ENCODE measurements around the gene RAET1L.
"Not testable (repeated sequence)": the region's sequence is repeated elsewhere in the genome, so short reads cannot be mapped to it uniquely, and the experiment has no call there.

Gene RAET1L, protein sequence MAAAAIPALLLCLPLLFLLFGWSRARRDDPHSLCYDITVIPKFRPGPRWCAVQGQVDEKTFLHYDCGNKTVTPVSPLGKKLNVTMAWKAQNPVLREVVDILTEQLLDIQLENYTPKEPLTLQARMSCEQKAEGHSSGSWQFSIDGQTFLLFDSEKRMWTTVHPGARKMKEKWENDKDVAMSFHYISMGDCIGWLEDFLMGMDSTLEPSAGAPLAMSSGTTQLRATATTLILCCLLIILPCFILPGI

GRCh38 chr6:150025201-150025917 is at the start of gene RAET1L:
Gene RAET1L (minus strand): TSS chr6:150025532. CDS start chr6:150025471, 61 bp downstream.
- no peak for DNase-seq (ENCODE audit: low spot score)

GRCh38 chr6:150075034-150075421 is 49.7 kb upstream of the RAET1L start:
- no peak for DNase-seq (ENCODE audit: low spot score)

GRCh38 chr6:150074396-150075033 is 49.2 kb upstream of the RAET1L start:
- DNase-seq (ENCODE audit: low spot score): not testable (repeated sequence)

- peak; percentile 45 for DNase-seq (ENCODE audit: low spot score)
These were observed 46.9 kb upstream of the RAET1L start for GRCh38 chr6:150072201-150072600.

GRCh38 chr6:150070236-150070818 is 45.0 kb upstream of the RAET1L start:
- DNase-seq (ENCODE audit: low spot score): no peak

DNA sequence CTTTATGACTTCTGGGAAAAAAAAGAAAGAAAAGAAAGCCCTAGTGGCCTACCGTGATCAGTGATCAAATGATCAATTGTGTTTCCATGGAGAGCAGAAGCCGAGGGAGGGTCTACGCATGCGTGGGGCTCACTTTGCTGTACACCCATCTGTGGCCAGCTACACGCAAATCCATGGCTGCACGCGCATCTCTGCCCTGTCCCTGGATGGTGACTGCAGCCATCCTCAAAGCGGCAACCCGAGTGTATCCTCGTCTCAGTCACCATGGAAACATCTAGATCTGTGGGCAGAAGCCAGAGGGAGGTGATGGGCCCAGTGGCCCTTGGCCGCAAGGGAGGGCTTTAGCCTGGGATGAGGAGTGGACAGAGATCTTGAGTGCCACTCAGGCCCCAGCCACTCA is 44.4 kb upstream of the RAET1L start:
- no peak for DNase-seq (ENCODE audit: low spot score)

GRCh38 chr6:150068720-150069648 is 43.7 kb upstream of the RAET1L start, which contains the start of gene ULBP3:
Gene ULBP3 (minus strand): TSS chr6:150069121. CDS start chr6:150069066, 55 bp downstream.
- peak; percentile 69 for DNase-seq (ENCODE audit: low spot score)

DNA sequence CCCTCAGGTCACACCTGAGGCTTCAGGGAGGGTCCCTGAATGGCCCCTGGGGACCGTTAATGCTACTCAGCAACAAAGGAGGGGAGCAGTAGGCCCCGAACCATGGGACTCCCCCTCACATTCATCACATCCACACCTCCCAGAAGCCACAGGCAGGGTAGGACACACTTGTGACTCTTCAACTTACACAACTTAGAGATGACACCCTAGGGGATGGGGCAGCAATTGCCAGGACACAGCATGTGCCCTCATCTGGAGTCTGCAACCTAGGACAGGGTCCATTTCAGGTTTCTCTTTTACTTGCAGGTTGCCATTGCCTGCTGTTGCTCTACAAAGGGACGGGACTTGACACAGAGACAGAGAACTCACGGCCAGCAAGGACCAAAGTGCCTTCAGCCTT is 42.8 kb upstream of the RAET1L start:
- DNase-seq (ENCODE audit: low spot score): no peak

- DNase-seq (ENCODE audit: low spot score): no peak
These were observed 39.8 kb upstream of the RAET1L start for GRCh38 chr6:150065083-150065482.

- no peak for DNase-seq (ENCODE audit: low spot score)
These were observed 38.3 kb upstream of the RAET1L start for GRCh38 chr6:150063640-150064039.

- DNase-seq (ENCODE audit: low spot score): not testable (repeated sequence)
These were observed 34.6 kb upstream of the RAET1L start for GRCh38 chr6:150059973-150060372.

DNA sequence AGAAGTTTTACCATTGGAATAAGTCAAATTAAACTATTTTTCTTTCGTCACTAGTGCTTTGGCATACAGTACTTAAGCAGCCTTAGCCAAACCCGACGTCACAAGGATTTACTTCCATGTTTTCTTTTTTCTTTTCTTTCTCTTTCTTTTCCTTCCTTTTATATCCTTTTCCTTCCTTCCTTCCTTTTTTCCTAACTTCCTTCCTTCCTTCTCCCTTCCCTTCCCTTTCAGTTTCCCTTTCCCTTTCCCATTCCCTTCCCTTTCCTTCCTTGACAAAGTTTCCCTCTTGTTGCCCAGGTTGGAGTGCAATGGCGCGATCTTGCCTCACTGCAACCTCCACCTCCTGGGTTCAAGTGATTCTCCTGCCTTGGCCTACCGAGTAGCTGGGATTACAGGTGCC is 33.7 kb upstream of the RAET1L start:
- no peak for DNase-seq (ENCODE audit: low spot score)

GRCh38 chr6:150058231-150058792 is 33.0 kb upstream of the RAET1L start:
- no peak for DNase-seq (ENCODE audit: low spot score)

DNA sequence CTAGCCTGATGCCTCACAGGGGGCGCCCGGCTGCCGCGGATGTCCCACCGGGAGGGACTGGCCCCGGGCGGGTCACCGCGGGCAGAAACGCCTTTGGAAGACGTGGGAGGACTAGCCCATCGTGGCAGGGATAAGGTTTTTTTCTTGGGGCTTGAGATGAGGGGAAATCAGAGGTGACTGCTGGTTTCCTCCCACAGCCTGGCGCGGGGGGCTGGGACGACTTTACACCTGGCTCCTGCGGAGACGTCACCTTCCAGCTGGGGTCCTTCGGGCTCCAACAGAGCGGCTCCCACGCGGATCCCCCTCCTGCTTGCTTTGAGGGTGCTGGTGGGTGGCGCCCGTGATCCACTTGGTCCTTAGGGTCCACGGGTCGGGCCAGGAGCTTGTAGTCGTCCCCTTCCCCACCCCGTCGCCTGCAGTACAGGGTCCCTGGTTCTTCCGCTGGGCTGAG is 32.2 kb upstream of the RAET1L start:
- no peak for DNase-seq (ENCODE audit: low spot score)

- no peak for DNase-seq (ENCODE audit: low spot score)
These were observed 31.6 kb upstream of the RAET1L start for GRCh38 chr6:150056916-150057315.

- DNase-seq (ENCODE audit: low spot score): no peak
These were observed 30.8 kb upstream of the RAET1L start for GRCh38 chr6:150056156-150056555.

GRCh38 chr6:150055131-150055530 is 29.8 kb upstream of the RAET1L start:
- DNase-seq (ENCODE audit: low spot score): no peak

- DNase-seq (ENCODE audit: low spot score): no peak
These were observed 28.1 kb upstream of the RAET1L start for GRCh38 chr6:150053450-150053849.

DNA sequence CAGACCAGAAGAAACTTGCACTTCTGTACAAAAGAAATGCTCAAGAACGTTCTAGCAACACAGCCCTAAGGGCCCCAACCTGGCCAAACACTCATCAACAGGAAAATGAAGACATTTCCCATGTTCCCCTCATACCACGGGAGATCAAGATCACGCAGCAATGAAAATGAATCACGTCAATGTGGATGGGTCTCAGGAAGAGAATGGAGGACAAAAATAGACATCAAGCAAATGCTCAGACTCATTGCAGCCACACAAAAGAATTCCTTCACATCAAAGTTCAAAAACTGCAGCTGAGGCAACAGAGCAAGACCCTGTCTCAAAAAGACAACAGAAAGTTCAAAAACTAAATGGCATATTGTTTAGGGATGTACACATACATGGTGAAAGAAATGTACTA is 25.5 kb upstream of the RAET1L start:
- DNase-seq (ENCODE audit: low spot score): no peak

DNA sequence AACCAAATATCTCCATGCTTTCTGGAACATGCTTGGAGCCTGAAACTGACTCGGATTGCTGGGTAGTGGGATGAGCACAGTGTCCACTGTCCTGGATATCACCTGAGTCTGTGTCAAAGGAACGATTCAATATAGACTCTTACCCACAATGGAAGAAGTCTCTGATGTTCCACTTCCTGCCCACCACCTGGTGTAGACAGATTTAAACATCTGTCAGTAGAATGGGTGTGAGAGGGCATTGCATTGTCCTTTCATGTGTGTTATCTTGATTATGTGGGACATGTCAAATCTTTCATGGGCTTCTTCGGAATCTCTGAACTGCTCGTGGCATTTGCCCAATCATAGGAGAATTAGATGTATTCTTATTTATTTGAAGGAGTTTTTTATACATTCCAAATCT is 22.8 kb upstream of the RAET1L start:
- DNase-seq (ENCODE audit: low spot score): no peak

- DNase-seq (ENCODE audit: low spot score): no peak
These were observed 21.6 kb upstream of the RAET1L start for GRCh38 chr6:150046943-150047342.

All from CD4-positive, alpha-beta T cell treated with Interleukin-15 for 4 hours (primary cell).